ENCODE data around the gene TRPM8.

DNA sequence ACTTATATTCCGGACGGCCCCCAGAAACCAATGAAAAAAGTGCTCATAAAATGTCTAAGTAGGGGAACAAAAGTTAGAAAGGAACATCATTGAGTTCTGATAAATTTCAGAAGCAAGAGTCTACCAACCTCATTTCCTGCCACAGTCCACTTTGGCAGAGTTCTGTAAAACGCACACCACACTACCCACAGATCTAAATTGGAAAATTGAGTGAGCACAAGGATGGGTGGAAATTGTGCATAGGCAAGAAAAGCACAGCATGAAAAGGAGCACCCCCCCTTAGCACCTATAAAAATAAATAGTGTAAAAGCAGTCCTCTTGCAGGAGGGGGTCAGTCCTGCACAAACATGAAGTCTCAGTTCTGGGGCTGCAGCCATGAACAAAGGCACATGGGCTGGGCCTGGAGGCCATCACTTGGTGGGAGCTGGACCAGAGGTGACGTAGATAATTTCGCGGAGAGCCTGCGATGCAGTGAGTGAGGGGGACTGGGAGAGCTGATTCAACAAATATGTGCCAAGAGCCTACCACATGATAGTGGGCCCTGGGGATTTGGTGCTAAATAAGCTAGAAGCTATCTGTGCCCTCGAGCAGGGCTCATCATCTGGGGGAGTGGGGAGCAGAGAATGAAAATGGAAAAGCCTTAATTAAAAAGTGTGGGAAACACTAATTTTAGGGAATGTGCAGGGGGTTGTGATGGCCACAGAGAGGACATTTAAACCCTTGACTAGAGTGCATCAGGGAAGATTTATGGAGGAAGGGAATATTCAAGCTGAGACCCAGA lies 84.4 kb downstream of the TRPM8 start:
- TF ChIP-seq, protein P1, sequence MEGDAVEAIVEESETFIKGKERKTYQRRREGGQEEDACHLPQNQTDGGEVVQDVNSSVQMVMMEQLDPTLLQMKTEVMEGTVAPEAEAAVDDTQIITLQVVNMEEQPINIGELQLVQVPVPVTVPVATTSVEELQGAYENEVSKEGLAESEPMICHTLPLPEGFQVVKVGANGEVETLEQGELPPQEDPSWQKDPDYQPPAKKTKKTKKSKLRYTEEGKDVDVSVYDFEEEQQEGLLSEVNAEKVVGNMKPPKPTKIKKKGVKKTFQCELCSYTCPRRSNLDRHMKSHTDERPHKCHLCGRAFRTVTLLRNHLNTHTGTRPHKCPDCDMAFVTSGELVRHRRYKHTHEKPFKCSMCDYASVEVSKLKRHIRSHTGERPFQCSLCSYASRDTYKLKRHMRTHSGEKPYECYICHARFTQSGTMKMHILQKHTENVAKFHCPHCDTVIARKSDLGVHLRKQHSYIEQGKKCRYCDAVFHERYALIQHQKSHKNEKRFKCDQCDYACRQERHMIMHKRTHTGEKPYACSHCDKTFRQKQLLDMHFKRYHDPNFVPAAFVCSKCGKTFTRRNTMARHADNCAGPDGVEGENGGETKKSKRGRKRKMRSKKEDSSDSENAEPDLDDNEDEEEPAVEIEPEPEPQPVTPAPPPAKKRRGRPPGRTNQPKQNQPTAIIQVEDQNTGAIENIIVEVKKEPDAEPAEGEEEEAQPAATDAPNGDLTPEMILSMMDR (IDR thresholded peaks at IDR 0.05 in 4 of 5, conservative IDR thresholded peaks at IDR 0.05 in 1 of 5): no peak
- TF ChIP-seq POLR2A (IDR thresholded peaks at IDR 0.05): no peak
